ENCODE data around the gene MAX. TPM values are rescaled to one million over a fixed set of nuclear protein-coding genes. Genes with fewer than 3 reads are reported as not detected.

Gene MAX
- polyA plus RNA-seq, 1 experiment, result 57.3 TPM

GRCh38 chr14:65077318-65077717 is 25.0 kb downstream of the MAX start:
- POLR2A ChIA-PET, result no interaction called here
- no peaks in the 10 kb centered on the region for H3K27me3 ChIP-seq (ENCODE audit: control insufficient read depth, insufficient read depth, low read length)
- TF ChIP-seq, protein P1, sequence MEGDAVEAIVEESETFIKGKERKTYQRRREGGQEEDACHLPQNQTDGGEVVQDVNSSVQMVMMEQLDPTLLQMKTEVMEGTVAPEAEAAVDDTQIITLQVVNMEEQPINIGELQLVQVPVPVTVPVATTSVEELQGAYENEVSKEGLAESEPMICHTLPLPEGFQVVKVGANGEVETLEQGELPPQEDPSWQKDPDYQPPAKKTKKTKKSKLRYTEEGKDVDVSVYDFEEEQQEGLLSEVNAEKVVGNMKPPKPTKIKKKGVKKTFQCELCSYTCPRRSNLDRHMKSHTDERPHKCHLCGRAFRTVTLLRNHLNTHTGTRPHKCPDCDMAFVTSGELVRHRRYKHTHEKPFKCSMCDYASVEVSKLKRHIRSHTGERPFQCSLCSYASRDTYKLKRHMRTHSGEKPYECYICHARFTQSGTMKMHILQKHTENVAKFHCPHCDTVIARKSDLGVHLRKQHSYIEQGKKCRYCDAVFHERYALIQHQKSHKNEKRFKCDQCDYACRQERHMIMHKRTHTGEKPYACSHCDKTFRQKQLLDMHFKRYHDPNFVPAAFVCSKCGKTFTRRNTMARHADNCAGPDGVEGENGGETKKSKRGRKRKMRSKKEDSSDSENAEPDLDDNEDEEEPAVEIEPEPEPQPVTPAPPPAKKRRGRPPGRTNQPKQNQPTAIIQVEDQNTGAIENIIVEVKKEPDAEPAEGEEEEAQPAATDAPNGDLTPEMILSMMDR (IDR thresholded peaks at IDR 0.05; ENCODE audit: insufficient read depth, low read depth, low read length), result no peak
- CTCF ChIA-PET, result interaction anchor here (0.6 kb wide), 1 partner anchor 10 kb away, joined by 3 read pairs; no protein-coding TSS in a partner anchor
- DNase-seq (ENCODE audit: low read depth), result no peak
- H3K36me3 ChIP-seq (ENCODE audit: control insufficient read depth, insufficient read depth, low read length), result peaks cover 24% of the 10 kb centered on the region
- no peak overlapping the region for H3K4me3 ChIP-seq (ENCODE audit: low read depth, low read length)

- DNase-seq (ENCODE audit: low read depth), result no peak
- CTCF ChIA-PET, result no interaction called here
These were observed 26.5 kb downstream of the MAX start for GRCh38 chr14:65075628-65076325.

GRCh38 chr14:65074449-65075150 is 27.7 kb downstream of the MAX start:
- no peaks in the 10 kb centered on the region for H3K27me3 ChIP-seq (ENCODE audit: control insufficient read depth, insufficient read depth, low read length)
- DNase-seq (ENCODE audit: low read depth), result no peak
- POLR2A ChIA-PET, result no interaction called here
- TF ChIP-seq, protein P1 (IDR thresholded peaks at IDR 0.05; ENCODE audit: insufficient read depth, low read depth, low read length), result no peak
- CTCF ChIA-PET, result interaction anchor here (2.1 kb wide), 1 partner anchor 88 kb away, joined by 5 read pairs; the partner anchor contains the start of gene FNTB
- H3K36me3 ChIP-seq (ENCODE audit: control insufficient read depth, insufficient read depth, low read length), result peaks cover 28% of the 10 kb centered on the region
- H3K4me3 ChIP-seq (ENCODE audit: low read depth, low read length), result no peak overlapping the region

More at GRCh38 chr14:65075628-65076325, 26.5 kb downstream of the MAX start:
- POLR2A ChIA-PET, result no interaction called here
- no peak overlapping the region for H3K4me3 ChIP-seq (ENCODE audit: low read depth, low read length)
- no peaks in the 10 kb centered on the region for H3K27me3 ChIP-seq (ENCODE audit: control insufficient read depth, insufficient read depth, low read length)
- peaks cover 22% of the 10 kb centered on the region for H3K36me3 ChIP-seq (ENCODE audit: control insufficient read depth, insufficient read depth, low read length)
- TF ChIP-seq, protein P1 (IDR thresholded peaks at IDR 0.05; ENCODE audit: insufficient read depth, low read depth, low read length), result no peak

- H3K4me3 ChIP-seq (ENCODE audit: low read depth, low read length), result no peak overlapping the region
- no peaks in the 10 kb centered on the region for H3K27me3 ChIP-seq (ENCODE audit: control insufficient read depth, insufficient read depth, low read length)
- POLR2A ChIA-PET, result no interaction called here
- H3K36me3 ChIP-seq (ENCODE audit: control insufficient read depth, insufficient read depth, low read length), result peaks cover 28% of the 10 kb centered on the region
- TF ChIP-seq, protein P1 (IDR thresholded peaks at IDR 0.05; ENCODE audit: insufficient read depth, low read depth, low read length), result no peak
- CTCF ChIA-PET, result interaction anchor here (2.1 kb wide), 1 partner anchor 87 kb away, joined by 5 read pairs; the partner anchor contains the start of gene FNTB
- DNase-seq (ENCODE audit: low read depth), result no peak
These were observed 28.6 kb downstream of the MAX start for GRCh38 chr14:65073605-65074201.

DNA sequence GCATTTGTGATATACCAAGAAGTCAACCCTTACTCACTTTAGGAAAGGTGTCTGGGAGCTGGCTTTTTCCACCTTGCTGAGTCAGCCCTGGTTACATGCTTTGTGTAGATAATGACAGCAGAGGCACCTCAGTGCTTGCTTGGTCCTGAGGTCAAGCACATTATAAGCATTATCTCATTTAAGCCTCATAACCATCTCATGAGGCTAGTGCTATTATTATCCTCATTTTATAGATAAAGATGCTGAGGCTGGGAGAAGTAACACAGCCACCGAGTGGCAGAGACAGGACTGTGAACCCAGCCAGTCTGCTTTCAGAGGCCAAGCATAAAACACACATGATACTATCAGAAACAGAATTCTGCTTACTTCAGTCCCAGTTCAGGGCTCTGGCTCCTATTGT is 29.4 kb downstream of the MAX start:
- DNase-seq (ENCODE audit: low read depth), result no peak
- no peaks in the 10 kb centered on the region for H3K27me3 ChIP-seq (ENCODE audit: control insufficient read depth, insufficient read depth, low read length)
- ChIA-PET POLR2A (no interaction called here), CTCF (interaction anchor here (1.0 to 2.1 kb wide), 3 partner anchors 14 to 86 kb away, joined by 3 to 5 read pairs (median 3); partner anchors contain the start of gene FNTB)
- H3K36me3 ChIP-seq (ENCODE audit: control insufficient read depth, insufficient read depth, low read length), result peaks cover 28% of the 10 kb centered on the region
- H3K4me3 ChIP-seq (ENCODE audit: low read depth, low read length), result no peak overlapping the region
- TF ChIP-seq, protein P1 (IDR thresholded peaks at IDR 0.05; ENCODE audit: insufficient read depth, low read depth, low read length), result no peak

Measured in BJ (cell line).